GM12891 (cell line): ENCODE data around the gene DCDC2.

Experiments
- DNase-seq: peaks from one replicate; pipeline ENCODE4 v3.0.0; 2011; ENCODE audit warnings: low spot score; ENCODE audit not compliant: insufficient read length
- FAIRE-seq: peaks from 2 replicates; lab custom pipeline; 2011; peaks lifted over from hg19 to GRCh38; lab: Jason Lieb, UNC
- PAX5 ChIP-seq: IDR thresholded peaks from 2 replicates; pipeline ENCODE4 v1.6.1; 2011; ENCODE audit warnings: low read length, moderate library complexity, mild to moderate bottlenecking; ENCODE audit not compliant: insufficient read depth, severe bottlenecking
- POLR2A ChIP-seq: IDR thresholded peaks from 2 replicates; pipeline ENCODE4 v1.6.1; 2011; ENCODE audit warnings: low read depth, low read length, control low read depth
- POLR2AphosphoS5 ChIP-seq: IDR thresholded peaks from 2 replicates; pipeline ENCODE4 v1.6.1; 2011; ENCODE audit warnings: low read depth, low read length, control low read depth
- POU2F2 ChIP-seq: IDR thresholded peaks from 2 replicates; pipeline ENCODE4 v1.6.1; 2011; ENCODE audit warnings: low read depth, mild to moderate bottlenecking, control low read depth, low read length, moderate library complexity
- SPI1 ChIP-seq: IDR thresholded peaks from 2 replicates; pipeline ENCODE4 v1.6.1; 2011; ENCODE audit warnings: low read depth, low read length, control low read depth
- TAF1 ChIP-seq: IDR thresholded peaks from 2 replicates; pipeline ENCODE4 v1.6.1; 2011; ENCODE audit warnings: low read depth, low read length, control low read depth

DCDC2 gene

GRCh38 chr6:24131751-24132150, 226.1 kb downstream of the DCDC2 start:
- FAIRE-seq (no peak), DNase-seq (no peak)
- TF ChIP-seq POU2F2 (no peak), POLR2A (no peak), POLR2AphosphoS5 (no peak), TAF1 (no peak), SPI1 (no peak), PAX5 (no peak)

- DNase-seq, result no peak
- TF ChIP-seq POU2F2 (no peak), SPI1 (no peak), PAX5 (no peak), POLR2AphosphoS5 (no peak), TAF1 (no peak), POLR2A (no peak)
- no peak for FAIRE-seq
Observed at GRCh38 chr6:24127316-24127715, 230.5 kb downstream of the DCDC2 start.

GRCh38 chr6:24126586-24127192, 231.2 kb downstream of the DCDC2 start:
- TF ChIP-seq PAX5, result no peak
- TF ChIP-seq SPI1, result no peak
- TF ChIP-seq TAF1, result no peak
- TF ChIP-seq POLR2AphosphoS5, result no peak
- peak; percentile 32 for DNase-seq
- FAIRE-seq, result no peak

GRCh38 chr6:24125980-24126379, 231.9 kb downstream of the DCDC2 start, which contains the start of gene NRSN1:
Gene NRSN1 (plus strand): TSS chr6:24126215. CDS start chr6:24134328, 8,113 bp downstream.
- no peak for DNase-seq
- TF ChIP-seq POLR2A, result no peak
- TF ChIP-seq SPI1, result no peak
- FAIRE-seq, result no peak

- TF ChIP-seq POLR2A (no peak), SPI1 (no peak), PAX5 (no peak)
- DNase-seq, result no peak
- FAIRE-seq, result no peak
Observed at GRCh38 chr6:24122139-24122538, 235.7 kb downstream of the DCDC2 start.
